ENCODE measurements around the gene MCF2L2. TPM values are rescaled to one million over a fixed set of nuclear protein-coding genes. Genes with fewer than 3 reads are reported as not detected.
"Not testable (repeated sequence)": the region's sequence is repeated elsewhere in the genome, so short reads cannot be mapped to it uniquely, and the experiment has no call there.

MCF2L2 gene
- total RNA-seq, 1 experiment from 2014 or later = 5.3 TPM

GRCh38 chr3:183180784-183181295, 247.6 kb downstream of the MCF2L2 start:
- no peak for DNase-seq
- no peak overlapping the region for H3K4me3 ChIP-seq (ENCODE audit: insufficient read depth, low read depth, low read length)
- H3K36me3 ChIP-seq (replicated peaks; ENCODE audit: control insufficient read depth, insufficient read depth, low read length) = no peaks in the 10 kb centered on the region
- H3K27me3 ChIP-seq (ENCODE audit: control insufficient read depth, insufficient read depth, low read length) = peaks cover 27% of the 10 kb centered on the region

- peak; percentile 66 for DNase-seq
- peaks cover 27% of the 10 kb centered on the region for H3K27me3 ChIP-seq (ENCODE audit: control insufficient read depth, insufficient read depth, low read length)
- no peaks in the 10 kb centered on the region for H3K36me3 ChIP-seq (replicated peaks; ENCODE audit: control insufficient read depth, insufficient read depth, low read length)
- peak overlapping the region; percentile 7; the same call in 1 of the 2 replicates for H3K4me3 ChIP-seq (ENCODE audit: insufficient read depth, low read depth, low read length)
Observed at GRCh38 chr3:183180110-183180783, 248.2 kb downstream of the MCF2L2 start.

GRCh38 chr3:183179550-183179908, 248.9 kb downstream of the MCF2L2 start:
- peak overlapping the region; percentile 55 for H3K4me3 ChIP-seq (ENCODE audit: insufficient read depth, low read depth, low read length)
- not testable (repeated sequence) for DNase-seq; H3K36me3 ChIP-seq (replicated peaks; ENCODE audit: control insufficient read depth, insufficient read depth, low read length)
- H3K27me3 ChIP-seq (ENCODE audit: control insufficient read depth, insufficient read depth, low read length) = peaks cover 27% of the 10 kb centered on the region

GRCh38 chr3:183178833-183179549, 249.4 kb downstream of the MCF2L2 start:
- Histone ChIP-seq H3K36me3 (replicated peaks; ENCODE audit: control insufficient read depth, insufficient read depth, low read length) (no peaks in the 10 kb centered on the region), H3K27me3 (ENCODE audit: control insufficient read depth, insufficient read depth, low read length) (peaks cover 27% of the 10 kb centered on the region), H3K4me3 (ENCODE audit: insufficient read depth, low read depth, low read length) (peak overlapping the region; percentile 55)
- DNase-seq = peak; percentile 82

- no peak for DNase-seq
- no peaks in the 10 kb centered on the region for H3K36me3 ChIP-seq (replicated peaks; ENCODE audit: control insufficient read depth, insufficient read depth, low read length)
- H3K4me3 ChIP-seq (ENCODE audit: insufficient read depth, low read depth, low read length) = peak overlapping the region; percentile 55
- peaks cover 27% of the 10 kb centered on the region for H3K27me3 ChIP-seq (ENCODE audit: control insufficient read depth, insufficient read depth, low read length)
Observed at GRCh38 chr3:183178512-183178832, 249.9 kb downstream of the MCF2L2 start.

- DNase-seq = no peak
- Histone ChIP-seq H3K4me3 (ENCODE audit: insufficient read depth, low read depth, low read length) (no peak overlapping the region), H3K27me3 (ENCODE audit: control insufficient read depth, insufficient read depth, low read length) (no peaks in the 10 kb centered on the region; the same call in 1 of the 2 replicates), H3K36me3 (replicated peaks; ENCODE audit: control insufficient read depth, insufficient read depth, low read length) (no peaks in the 10 kb centered on the region)
Observed at GRCh38 chr3:183172051-183172639, 256.3 kb downstream of the MCF2L2 start.

- not testable (repeated sequence) for DNase-seq; H3K27me3 ChIP-seq (ENCODE audit: control insufficient read depth, insufficient read depth, low read length); H3K4me3 ChIP-seq (ENCODE audit: insufficient read depth, low read depth, low read length); H3K36me3 ChIP-seq (replicated peaks; ENCODE audit: control insufficient read depth, insufficient read depth, low read length)
Observed at GRCh38 chr3:183167975-183168374, 260.4 kb downstream of the MCF2L2 start.

GRCh38 chr3:183163563-183163962, 264.9 kb downstream of the MCF2L2 start:
- H3K27me3 ChIP-seq (ENCODE audit: control insufficient read depth, insufficient read depth, low read length) = peaks cover 22% of the 10 kb centered on the region
- H3K36me3 ChIP-seq (replicated peaks; ENCODE audit: control insufficient read depth, insufficient read depth, low read length) = no peaks in the 10 kb centered on the region
- H3K4me3 ChIP-seq (ENCODE audit: insufficient read depth, low read depth, low read length) = no peak overlapping the region
- DNase-seq = no peak

- Histone ChIP-seq H3K4me3 (ENCODE audit: insufficient read depth, low read depth, low read length) (peak overlapping the region; percentile 55), H3K36me3 (replicated peaks; ENCODE audit: control insufficient read depth, insufficient read depth, low read length) (no peaks in the 10 kb centered on the region), H3K27me3 (ENCODE audit: control insufficient read depth, insufficient read depth, low read length) (peaks cover 22% of the 10 kb centered on the region)
- DNase-seq = peak; percentile 55
Observed at GRCh38 chr3:183161552-183162336, 266.7 kb downstream of the MCF2L2 start.

- Histone ChIP-seq H3K36me3 (replicated peaks; ENCODE audit: control insufficient read depth, insufficient read depth, low read length) (no peaks in the 10 kb centered on the region), H3K4me3 (ENCODE audit: insufficient read depth, low read depth, low read length) (no peak overlapping the region), H3K27me3 (ENCODE audit: control insufficient read depth, insufficient read depth, low read length) (peaks cover 22% of the 10 kb centered on the region)
- DNase-seq = no peak
Observed at GRCh38 chr3:183160616-183161015, 267.8 kb downstream of the MCF2L2 start.

GRCh38 chr3:183159333-183159732, 269.1 kb downstream of the MCF2L2 start:
- Histone ChIP-seq H3K36me3 (replicated peaks; ENCODE audit: control insufficient read depth, insufficient read depth, low read length) (no peaks in the 10 kb centered on the region), H3K27me3 (ENCODE audit: control insufficient read depth, insufficient read depth, low read length) (peaks cover 22% of the 10 kb centered on the region), H3K4me3 (ENCODE audit: insufficient read depth, low read depth, low read length) (no peak overlapping the region)
- DNase-seq = peak; percentile 14

- Histone ChIP-seq H3K27me3 (ENCODE audit: control insufficient read depth, insufficient read depth, low read length) (peaks cover 22% of the 10 kb centered on the region), H3K36me3 (replicated peaks; ENCODE audit: control insufficient read depth, insufficient read depth, low read length) (no peaks in the 10 kb centered on the region), H3K4me3 (ENCODE audit: insufficient read depth, low read depth, low read length) (no peak overlapping the region)
- DNase-seq = no peak
Observed at GRCh38 chr3:183158551-183159006, 269.8 kb downstream of the MCF2L2 start.

GRCh38 chr3:183158113-183158512, 270.3 kb downstream of the MCF2L2 start:
- no peak for DNase-seq
- Histone ChIP-seq H3K36me3 (replicated peaks; ENCODE audit: control insufficient read depth, insufficient read depth, low read length) (no peaks in the 10 kb centered on the region), H3K4me3 (ENCODE audit: insufficient read depth, low read depth, low read length) (no peak overlapping the region)

GRCh38 chr3:183156266-183156665, 272.2 kb downstream of the MCF2L2 start:
- Histone ChIP-seq H3K4me3 (ENCODE audit: insufficient read depth, low read depth, low read length) (no peak overlapping the region), H3K27me3 (ENCODE audit: control insufficient read depth, insufficient read depth, low read length) (peaks cover 4% of the 10 kb centered on the region; the same call in 1 of the 2 replicates)
- no peak for DNase-seq

More at GRCh38 chr3:183158113-183158512, 270.3 kb downstream of the MCF2L2 start:
- peaks cover 20% of the 10 kb centered on the region for H3K27me3 ChIP-seq (ENCODE audit: control insufficient read depth, insufficient read depth, low read length)

More at GRCh38 chr3:183156266-183156665, 272.2 kb downstream of the MCF2L2 start:
- no peaks in the 10 kb centered on the region for H3K36me3 ChIP-seq (replicated peaks; ENCODE audit: control insufficient read depth, insufficient read depth, low read length)
